Activated CD4-positive, alpha-beta memory T cell treated with anti-CD3 and anti-CD28 coated beads, Interleukin-2, amount 10 ng/mL, durations not matched to agents 7 days and 5 days (primary cell): Measurements from ENCODE around the gene HOOK2. TPM values are rescaled to one million over a fixed set of nuclear protein-coding genes. Genes with fewer than 3 reads are reported as not detected.

ENCODE experiments used
- CTCF ChIA-PET: fragments of 350-600 bp; sonication (Branson Sonifier 250); formaldehyde crosslinking; loops from one replicate; lab custom pipeline; 2021; ENCODE audit warnings: antibody characterized with exemption, inconsistent platforms; lab: Charles Lee
- POLR2A ChIA-PET: fragments of 350-600 bp; sonication (Branson Sonifier 250); formaldehyde crosslinking; loops from one replicate; lab custom pipeline; 2021; ENCODE audit warnings: antibody characterized with exemption; lab: Charles Lee
- DNase-seq: peaks from one replicate; pipeline ENCODE4 v3.0.0-alpha.2; 2020
- H3K27ac Mint-ChIP-seq: one replicate; pipeline ENCODE4 v1.8.0; 2021; ENCODE audit warnings: mild to moderate bottlenecking, mixed read lengths
- H3K27me3 Mint-ChIP-seq: one replicate; pipeline ENCODE4 v1.8.0; 2021; ENCODE audit warnings: mixed read lengths
- H3K36me3 Mint-ChIP-seq: one replicate; pipeline ENCODE4 v1.8.0; 2021; ENCODE audit warnings: low read depth, mixed read lengths
- H3K4me1 Mint-ChIP-seq: one replicate; pipeline ENCODE4 v1.8.0; 2021; ENCODE audit warnings: mixed read lengths
- H3K4me3 Mint-ChIP-seq: one replicate; pipeline ENCODE4 v1.8.0; 2021; ENCODE audit warnings: mild to moderate bottlenecking, mixed read lengths
- H3K9me3 Mint-ChIP-seq: one replicate; pipeline ENCODE4 v1.8.0; 2021; ENCODE audit warnings: mixed read lengths
- total RNA-seq, 2 experiments: library from RNA; stranded (reverse); gene quantifications; one replicate each; pipeline ENCODE4 v1.2.3, GENCODE V29; 2021

HOOK2 gene
- total RNA-seq, 2 experiments from 2014 or later, result 17.0 to 17.8 TPM

DNA sequence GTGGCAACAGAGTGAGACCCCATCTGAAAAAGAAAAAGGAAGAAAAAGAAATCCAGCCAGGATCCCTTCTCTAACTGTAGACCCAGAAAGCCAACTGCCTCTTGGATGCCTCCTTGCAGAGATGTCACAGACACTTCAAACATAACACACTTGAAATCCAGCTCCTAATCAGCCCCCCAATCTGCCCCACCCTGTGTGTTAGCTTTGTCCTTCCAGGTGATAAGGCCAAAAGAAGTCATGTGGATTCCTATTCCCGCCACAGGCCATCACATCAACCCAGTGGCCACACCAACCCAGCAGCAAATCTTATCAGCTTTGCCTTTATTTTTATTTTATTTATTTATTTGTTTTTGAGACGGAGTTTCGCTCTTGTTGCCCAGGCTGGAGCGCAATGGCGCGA lies 15.7 kb downstream of the HOOK2 start:
- Mint-ChIP-seq H3K4me3 (no peak overlapping the region), H3K27ac (no peak overlapping the region), H3K9me3 (no peaks in the 10 kb centered on the region), H3K4me1 (peaks cover 11% of the 10 kb centered on the region), H3K36me3 (no peaks in the 10 kb centered on the region), H3K27me3 (peaks cover 4% of the 10 kb centered on the region)
- DNase-seq, result no peak
- ChIA-PET POLR2A (interaction anchor here (1.2 to 2.7 kb wide), 6 partner anchors 17 to 88 kb away, joined by 4 to 11 read pairs (median 6); partner anchors contain the start of genes JUNB and TRIR), CTCF (interaction anchor here (0.7 to 16.8 kb wide), 15 partner anchors 8 to 87 kb away, joined by 3 to 419 read pairs (median 7); partner anchors contain the start of genes GET3, JUNB, PRDX2 and THSD8)

DNA sequence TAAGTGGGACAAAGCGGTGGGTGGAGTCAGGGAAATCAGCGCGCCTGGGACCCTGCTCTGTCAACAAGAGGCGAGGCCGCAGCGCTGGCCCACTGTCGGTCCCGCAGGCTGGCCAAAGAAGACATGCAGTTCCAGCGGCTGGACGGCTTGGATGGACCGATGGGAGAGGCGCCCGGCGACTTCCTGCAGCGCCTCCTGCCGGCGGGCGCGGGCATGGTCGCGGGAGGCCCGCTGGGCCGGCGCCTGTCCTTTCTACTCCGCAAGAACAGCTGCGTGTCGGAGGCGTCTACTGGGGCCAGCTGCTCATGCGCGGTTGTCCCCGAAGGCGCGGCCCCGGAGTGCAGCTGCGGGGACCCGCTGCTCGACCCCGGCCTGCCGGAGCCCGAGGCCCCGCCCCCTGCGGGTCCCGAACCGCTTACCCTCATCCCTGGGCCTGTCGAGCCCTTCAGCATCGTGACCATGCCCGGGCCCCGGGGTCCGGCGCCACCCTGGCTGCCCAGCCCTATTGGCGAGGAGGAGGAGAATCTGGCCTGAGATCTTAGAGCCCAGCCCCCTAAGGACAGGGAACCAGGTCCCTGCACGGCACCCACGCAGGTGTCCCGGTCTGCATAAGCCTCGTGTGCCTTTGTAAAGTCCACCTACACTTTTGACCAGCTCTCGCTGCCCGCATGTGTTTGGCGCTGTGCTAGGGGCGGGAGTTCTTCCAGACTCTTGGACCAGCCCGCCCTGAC lies 17.6 kb downstream of the HOOK2 start:
- Mint-ChIP-seq H3K27ac (no peak overlapping the region), H3K4me3 (peak overlapping the region; percentile 49), H3K27me3 (peaks cover 4% of the 10 kb centered on the region), H3K36me3 (no peaks in the 10 kb centered on the region), H3K4me1 (peaks cover 11% of the 10 kb centered on the region), H3K9me3 (no peaks in the 10 kb centered on the region)
- ChIA-PET POLR2A (interaction anchor here (1.1 to 1.7 kb wide), 8 partner anchors 18 to 61 kb away, joined by 3 to 8 read pairs (median 4); partner anchors contain the start of genes FBXW9 and TRIR), CTCF (interaction anchor here (0.5 to 16.8 kb wide), 24 partner anchors 10 to 175 kb away, joined by 3 to 419 read pairs (median 6); partner anchors contain the start of genes GET3, JUNB, PRDX2 and THSD8)
- DNase-seq, result peak; percentile 71

DNA sequence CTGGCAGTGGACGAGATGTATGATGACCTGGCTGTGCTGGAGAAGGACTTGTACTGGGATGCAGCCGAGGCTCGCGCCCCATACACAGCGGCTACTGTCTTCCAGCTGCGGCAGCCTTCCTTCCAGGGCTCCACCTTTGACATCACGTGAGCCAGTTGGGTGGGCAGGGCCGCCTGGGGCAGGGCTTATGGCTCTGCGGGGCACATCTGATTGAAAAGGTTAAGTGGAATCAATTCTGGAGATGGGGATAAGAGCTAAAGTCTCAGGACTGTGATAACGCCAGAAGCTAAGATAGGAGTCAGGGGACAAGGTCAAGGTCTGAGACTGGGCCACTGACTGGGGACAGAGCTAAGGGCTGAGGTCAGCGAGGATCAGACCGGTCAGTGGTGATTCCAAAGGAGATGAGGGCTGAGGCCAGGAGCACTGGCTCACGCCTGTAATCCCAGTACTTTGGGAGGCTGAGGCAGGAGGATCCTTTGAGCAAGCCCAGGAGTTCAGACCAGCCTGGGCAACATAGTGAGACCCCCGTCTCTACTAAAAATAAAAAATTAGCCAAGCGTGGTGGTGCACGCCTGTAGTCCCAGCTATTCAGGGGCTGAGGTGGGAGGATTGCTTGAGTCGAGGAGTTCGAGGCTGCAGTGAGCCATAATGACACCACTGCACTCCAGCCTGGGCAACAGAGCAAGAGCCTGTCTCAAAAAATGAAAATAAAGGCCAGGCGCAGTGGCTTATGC lies 19.0 kb downstream of the HOOK2 start:
- Mint-ChIP-seq H3K9me3 (no peaks in the 10 kb centered on the region), H3K4me3 (no peak overlapping the region), H3K27ac (no peak overlapping the region), H3K36me3 (no peaks in the 10 kb centered on the region), H3K4me1 (peaks cover 11% of the 10 kb centered on the region), H3K27me3 (peaks cover 4% of the 10 kb centered on the region)
- ChIA-PET CTCF (interaction anchor here (0.6 to 16.8 kb wide), 7 partner anchors 11 to 68 kb away, joined by 3 to 419 read pairs (median 6); partner anchors contain the start of genes FBXW9, GET3, JUNB and PRDX2), POLR2A (interaction anchor here (1.4 to 2.3 kb wide), 3 partner anchors 16 to 60 kb away, joined by 3 to 10 read pairs (median 5); partner anchors contain the start of genes FBXW9 and TRIR)
- no peak for DNase-seq

DNA sequence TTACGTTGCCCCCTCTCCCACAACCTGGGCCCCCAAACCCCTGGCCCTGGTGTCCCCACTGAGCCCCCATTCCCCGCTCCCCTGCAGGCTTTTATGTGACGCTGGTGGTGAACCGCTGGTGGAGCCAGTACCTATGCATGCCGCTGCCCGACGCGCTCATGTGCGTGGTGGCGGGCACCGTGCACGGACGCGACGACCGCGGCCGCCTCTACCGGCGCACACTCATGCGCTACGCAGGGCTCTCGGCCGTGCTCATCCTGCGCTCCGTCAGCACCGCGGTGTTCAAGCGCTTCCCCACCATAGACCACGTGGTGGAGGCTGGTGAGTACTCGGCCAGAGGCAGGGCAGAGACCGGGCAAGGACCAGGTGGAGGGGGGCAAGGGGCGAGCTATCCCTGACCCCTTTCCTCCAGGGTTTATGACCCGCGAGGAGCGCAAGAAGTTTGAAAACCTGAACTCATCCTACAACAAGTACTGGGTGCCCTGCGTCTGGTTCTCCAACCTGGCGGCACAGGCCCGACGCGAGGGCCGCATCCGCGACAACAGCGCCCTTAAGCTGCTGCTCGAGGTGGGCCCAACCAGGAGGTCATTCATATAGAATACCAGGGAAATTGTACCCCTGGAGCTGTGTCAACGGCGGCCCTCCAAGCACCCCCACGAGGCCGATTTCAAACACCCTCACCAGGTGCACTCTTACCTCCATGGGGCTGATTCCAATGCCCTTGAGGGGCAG lies 20.7 kb downstream of the HOOK2 start:
- Mint-ChIP-seq H3K4me1 (peaks cover 10% of the 10 kb centered on the region), H3K27me3 (peaks cover 13% of the 10 kb centered on the region), H3K27ac (no peak overlapping the region), H3K4me3 (no peak overlapping the region), H3K9me3 (no peaks in the 10 kb centered on the region), H3K36me3 (no peaks in the 10 kb centered on the region)
- CTCF ChIA-PET, result interaction anchor here (1.0 to 16.8 kb wide), 6 partner anchors 13 to 93 kb away, joined by 3 to 419 read pairs (median 38); partner anchors contain the start of genes FBXW9, GET3, JUNB and PRDX2
- DNase-seq, result no peak
- POLR2A ChIA-PET, result interaction anchor here (1.1 to 2.3 kb wide), 3 partner anchors 21 to 58 kb away, joined by 3 to 10 read pairs (median 3); partner anchors contain the start of genes FBXW9 and TRIR

DNA sequence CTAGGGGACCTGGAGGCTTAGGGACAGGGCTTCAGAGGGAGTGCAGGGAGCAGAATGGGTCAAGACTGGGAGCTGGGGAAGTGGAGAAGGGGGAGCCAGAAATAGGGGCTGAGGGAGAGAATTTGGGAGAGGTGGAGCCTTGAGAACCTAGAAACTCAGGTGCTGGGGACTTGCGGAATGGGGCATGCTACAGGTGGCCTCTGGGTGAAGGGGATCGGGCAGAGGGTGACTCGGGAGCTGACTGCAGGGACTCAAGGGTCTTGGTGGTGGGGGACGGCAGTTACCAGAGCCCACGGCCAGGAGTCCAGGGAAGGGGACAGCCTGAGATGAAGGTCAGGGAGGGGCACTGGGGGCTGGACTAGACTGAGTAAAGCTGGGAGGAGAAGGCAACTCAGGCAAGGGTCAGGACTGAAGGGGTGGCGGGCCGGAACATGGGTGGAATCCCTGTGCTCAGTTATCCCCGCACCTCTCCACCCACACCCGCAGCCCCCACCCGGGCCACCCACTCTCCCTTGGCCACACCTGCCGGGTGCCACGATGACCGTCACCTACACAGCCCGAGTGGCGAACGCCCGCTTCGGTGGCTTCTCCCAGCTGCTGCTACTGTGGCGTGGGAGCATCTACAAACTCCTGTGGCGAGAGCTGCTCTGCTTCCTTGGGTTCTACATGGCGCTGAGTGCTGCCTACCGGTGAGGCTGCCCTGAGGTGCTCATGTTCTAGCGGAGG lies 23.1 kb downstream of the HOOK2 start:
- H3K36me3 Mint-ChIP-seq, result peaks cover 13% of the 10 kb centered on the region
- H3K4me1 Mint-ChIP-seq, result peaks cover 4% of the 10 kb centered on the region
- H3K4me3 Mint-ChIP-seq, result no peak overlapping the region
- peaks cover 9% of the 10 kb centered on the region for H3K27me3 Mint-ChIP-seq
- POLR2A ChIA-PET, result interaction anchor here (1.0 to 1.5 kb wide), 3 partner anchors 15 to 139 kb away, joined by 3 to 4 read pairs (median 3); partner anchors contain the start of genes GCDH and GET3
- peaks cover 9% of the 10 kb centered on the region for H3K9me3 Mint-ChIP-seq
- CTCF ChIA-PET, result interaction anchor here (0.6 to 2.0 kb wide), 2 partner anchors 14 to 46 kb away, joined by 3 to 4 read pairs; no protein-coding TSS in a partner anchor
- no peak overlapping the region for H3K27ac Mint-ChIP-seq
- DNase-seq, result no peak

DNA sequence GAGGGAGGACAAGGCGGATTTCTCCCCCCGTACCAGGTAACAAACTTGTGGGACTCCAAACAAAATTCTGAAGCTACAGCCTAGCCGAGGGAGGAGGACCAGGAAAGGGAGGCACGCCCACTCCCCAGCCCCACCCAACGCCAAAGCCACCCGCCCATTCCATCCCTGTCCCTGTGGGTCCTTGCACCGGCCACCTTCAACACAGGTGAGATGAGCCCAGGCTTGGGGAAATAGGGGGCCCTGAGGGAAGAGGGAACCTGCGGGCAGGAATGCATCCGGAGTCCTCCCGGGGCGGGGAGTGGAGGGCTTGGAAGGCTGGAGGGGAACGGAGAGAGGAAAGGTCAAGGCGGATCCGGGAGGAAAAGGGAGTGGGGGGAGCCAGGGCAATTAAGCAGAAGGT lies 23.7 kb downstream of the HOOK2 start, which contains the start of gene BEST2:
BEST2 (plus strand) TSS at position 157 of the 400 bp plus-strand sequence. CDS start 802 bp downstream, outside the sequence.
- POLR2A ChIA-PET, result interaction anchor here (1.3 kb wide), 1 partner anchor 18 kb away, joined by 3 read pairs; no protein-coding TSS in a partner anchor
- CTCF ChIA-PET, result no interaction called here

DNA sequence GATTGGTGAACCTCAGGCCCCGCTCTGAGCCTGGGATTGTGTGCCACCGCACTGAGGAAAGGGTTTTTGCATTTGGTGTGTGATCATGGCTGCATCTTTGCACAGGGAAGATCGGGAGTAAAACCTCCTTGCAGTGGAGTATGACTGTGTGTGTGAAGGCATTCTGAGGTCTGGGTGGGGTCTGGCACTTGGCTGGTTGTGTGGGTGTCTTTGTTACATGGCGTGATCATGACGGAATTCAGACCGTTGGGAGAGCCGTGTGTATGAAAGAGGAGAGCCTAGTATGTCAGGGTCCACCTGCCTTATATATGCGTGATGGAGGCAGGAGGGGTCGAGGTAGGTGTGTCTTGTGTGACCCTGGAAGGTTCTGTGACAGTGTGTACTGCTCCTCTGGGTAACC lies 24.5 kb downstream of the HOOK2 start:
- no peak for DNase-seq
- peaks cover 9% of the 10 kb centered on the region for H3K9me3 Mint-ChIP-seq
- peaks cover 4% of the 10 kb centered on the region for H3K4me1 Mint-ChIP-seq
- peaks cover 24% of the 10 kb centered on the region for H3K36me3 Mint-ChIP-seq
- peaks cover 9% of the 10 kb centered on the region for H3K27me3 Mint-ChIP-seq
- H3K4me3 Mint-ChIP-seq, result no peak overlapping the region
- POLR2A ChIA-PET, result interaction anchor here (1.3 kb wide), 1 partner anchor 17 kb away, joined by 3 read pairs; no protein-coding TSS in a partner anchor
- H3K27ac Mint-ChIP-seq, result no peak overlapping the region
- CTCF ChIA-PET, result interaction anchor here (0.7 to 1.6 kb wide), 2 partner anchors 46 to 146 kb away, joined by 3 to 4 read pairs; no protein-coding TSS in a partner anchor

More for the DNA sequence above, 23.7 kb downstream of the HOOK2 start, which contains the start of gene BEST2:
- peaks cover 9% of the 10 kb centered on the region for H3K9me3 Mint-ChIP-seq
- H3K4me1 Mint-ChIP-seq, result peaks cover 4% of the 10 kb centered on the region
- no peak within 1 kb of the TSS for H3K4me3 Mint-ChIP-seq
- H3K36me3 Mint-ChIP-seq, result peaks cover 18% of the 10 kb centered on the region
- peaks cover 9% of the 10 kb centered on the region for H3K27me3 Mint-ChIP-seq
- no peak for DNase-seq
- H3K27ac Mint-ChIP-seq, result no peak within 1 kb of the TSS

DNA sequence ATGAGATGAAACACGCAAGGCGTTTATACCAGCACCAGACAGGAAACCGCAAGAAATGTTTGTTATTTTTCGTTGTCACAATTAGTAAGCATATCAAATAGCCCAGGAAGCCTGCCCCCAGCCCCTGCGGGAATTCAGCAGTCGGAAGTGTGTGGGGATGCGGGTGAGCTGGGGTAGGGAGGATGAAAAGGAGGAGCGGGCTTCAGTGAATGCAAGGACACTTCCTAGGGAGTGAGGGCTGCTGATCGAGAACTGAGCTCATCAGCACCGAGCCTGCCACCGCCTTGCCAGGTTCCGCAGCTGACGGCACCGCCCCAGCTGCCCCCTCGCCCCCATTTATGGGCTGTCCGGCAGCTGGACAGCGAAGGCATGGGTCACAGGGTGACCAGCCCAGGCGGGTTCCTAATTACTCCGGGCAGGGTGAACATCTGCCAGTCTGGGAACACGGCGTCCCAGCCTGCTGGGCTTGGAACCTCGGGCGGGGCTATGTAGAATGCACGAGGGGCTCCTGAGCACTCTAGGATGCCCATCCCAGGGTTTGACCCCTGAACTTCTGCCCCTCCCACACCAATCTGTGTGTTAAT lies 25.3 kb downstream of the HOOK2 start:
- Mint-ChIP-seq H3K4me3 (no peak overlapping the region), H3K9me3 (peaks cover 9% of the 10 kb centered on the region), H3K27me3 (peaks cover 9% of the 10 kb centered on the region), H3K36me3 (peaks cover 26% of the 10 kb centered on the region), H3K4me1 (peaks cover 4% of the 10 kb centered on the region), H3K27ac (no peak overlapping the region)
- no peak for DNase-seq
- ChIA-PET POLR2A (interaction anchor here (1.3 kb wide), 1 partner anchor 13 kb away, joined by 4 read pairs; the partner anchor contains the start of gene GET3), CTCF (interaction anchor here (0.7 to 1.7 kb wide), 3 partner anchors 11 to 145 kb away, joined by 3 to 8 read pairs (median 4); no protein-coding TSS in a partner anchor)

DNA sequence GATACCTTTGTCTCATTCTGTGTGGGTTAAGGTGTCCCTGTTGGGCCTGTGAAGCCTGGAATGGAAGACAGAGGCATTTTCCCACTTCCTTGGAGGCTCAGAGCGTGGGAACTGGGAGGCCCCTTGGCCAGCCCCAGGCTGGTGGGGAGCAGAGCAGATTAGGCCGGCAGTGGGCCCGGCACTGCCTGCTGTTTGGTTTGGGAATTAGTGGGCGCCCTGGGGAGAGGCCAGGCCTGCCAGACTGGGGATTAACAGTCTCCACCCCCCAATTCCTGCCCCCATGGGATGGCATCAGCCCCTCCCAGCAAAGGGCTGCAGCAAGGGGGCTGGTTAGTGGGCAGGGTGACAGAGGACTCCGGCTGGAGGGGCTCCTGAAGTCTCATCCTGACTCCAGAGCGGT lies 26.9 kb downstream of the HOOK2 start:
- Mint-ChIP-seq H3K27me3 (peaks cover 9% of the 10 kb centered on the region), H3K9me3 (peaks cover 9% of the 10 kb centered on the region), H3K4me1 (peaks cover 4% of the 10 kb centered on the region), H3K27ac (no peak overlapping the region), H3K4me3 (no peak overlapping the region), H3K36me3 (peaks cover 29% of the 10 kb centered on the region)
- ChIA-PET POLR2A (interaction anchor here (1.8 kb wide), 1 partner anchor 25 kb away, joined by 4 read pairs; no protein-coding TSS in a partner anchor), CTCF (interaction anchor here (1.0 to 2.6 kb wide), 3 partner anchors 9 to 48 kb away, joined by 3 to 12 read pairs (median 11); no protein-coding TSS in a partner anchor)
- DNase-seq, result no peak

DNA sequence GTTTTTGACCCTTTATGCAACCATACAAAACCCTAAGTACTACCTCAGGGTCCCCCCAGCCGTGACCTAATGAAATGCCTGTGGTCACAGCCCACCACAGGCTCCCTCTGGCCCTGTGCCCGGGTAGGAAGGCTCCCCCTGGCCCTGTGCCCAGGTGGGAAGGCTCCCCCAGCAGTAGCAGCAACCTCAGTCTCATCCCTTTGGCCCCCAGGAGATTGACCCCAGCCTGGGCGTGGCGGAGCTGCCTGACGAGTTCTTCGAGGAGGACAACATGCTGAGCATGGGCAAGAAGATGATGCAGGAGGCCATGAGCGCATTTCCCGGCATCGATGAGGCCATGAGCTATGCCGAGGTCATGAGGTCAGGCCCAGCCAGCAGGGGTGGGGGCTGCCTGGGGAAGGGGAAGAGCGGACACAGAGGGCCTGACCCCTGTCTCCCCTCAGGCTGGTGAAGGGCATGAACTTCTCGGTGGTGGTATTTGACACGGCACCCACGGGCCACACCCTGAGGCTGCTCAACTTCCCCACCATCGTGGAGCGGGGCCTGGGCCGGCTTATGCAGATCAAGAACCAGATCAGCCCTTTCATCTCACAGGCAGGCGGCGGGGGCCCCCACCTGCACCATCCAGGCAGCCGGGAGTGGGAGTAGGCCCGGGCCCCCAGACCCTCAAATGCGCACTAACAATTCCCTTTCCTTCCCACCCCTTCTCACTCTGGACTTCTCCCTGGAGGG lies 30.0 kb downstream of the HOOK2 start:
- peaks cover 3% of the 10 kb centered on the region for H3K27me3 Mint-ChIP-seq
- peaks cover 9% of the 10 kb centered on the region for H3K9me3 Mint-ChIP-seq
- DNase-seq, result no peak
- peaks cover 6% of the 10 kb centered on the region for H3K4me1 Mint-ChIP-seq
- peak overlapping the region; percentile 14 for H3K27ac Mint-ChIP-seq
- ChIA-PET POLR2A (interaction anchor here (1.0 kb wide), 1 partner anchor 8 kb away, joined by 3 read pairs; the partner anchor contains the start of gene GET3), CTCF (interaction anchor here (1.4 to 1.8 kb wide), 2 partner anchors 12 to 15 kb away, joined by 4 to 5 read pairs; no protein-coding TSS in a partner anchor)
- peaks cover 40% of the 10 kb centered on the region for H3K36me3 Mint-ChIP-seq
- no peak overlapping the region for H3K4me3 Mint-ChIP-seq
